Uterus (tissue), 4 donors: ENCODE results near the gene DNAH1. TPM values are rescaled to one million over a fixed set of nuclear protein-coding genes. Genes with fewer than 3 reads are reported as not detected.

ENCODE experiments used
- DNase-seq, 2 donors: peaks; one replicate each; pipeline ENCODE4 v3.0.0-alpha.2; 2019 to 2020
- H3K27ac ChIP-seq, 2 donors: fragments of 200-600 bp; sonication (generic); 1 replicate in 1 of 2; 2 replicates in 1 of 2; pipeline ENCODE4 v1.5.1; 2016 to 2018
- H3K27me3 ChIP-seq, 2 donors: fragments of 200-600 bp; sonication (generic); one replicate each; pipeline ENCODE4 v1.5.1; 2018 to 2019; ENCODE audit warnings: control low read depth in 1 of 2
- H3K36me3 ChIP-seq, 2 donors: fragments of 200-600 bp; sonication (generic); one replicate each; pipeline ENCODE4 v1.5.1; 2019; ENCODE audit warnings: control low read depth in 1 of 2
- H3K4me1 ChIP-seq, 2 donors: fragments of 200-600 bp; sonication (generic); one replicate each; pipeline ENCODE4 v1.5.1; 2018 to 2019; ENCODE audit warnings: control low read depth in 1 of 2
- H3K4me3 ChIP-seq, 2 donors: fragments of 200-600 bp; sonication (generic); 1 replicate in 1 of 2; 2 replicates in 1 of 2; pipeline ENCODE4 v1.5.1; 2018 to 2019; ENCODE audit warnings: mild to moderate bottlenecking in 1 of 2
- H3K9me3 ChIP-seq, 2 donors: fragments of 200-600 bp; sonication (generic); one replicate each; pipeline ENCODE4 v1.5.1; 2019; ENCODE audit warnings: control low read depth in 1 of 2
- CTCF ChIP-seq, 4 experiments: fragments of 200-600 bp in 2 of 4; fragments of 450-650 bp in 2 of 4; sonication (generic) in 2 of 4; IDR thresholded peaks; one replicate each; pipeline ENCODE4 v1.5.1; 2016 to 2019; ENCODE audit warnings: antibody characterized with exemption in 4 of 4, mild to moderate bottlenecking in 2 of 4, moderate library complexity in 1 of 4
- POLR2A ChIP-seq, 2 donors: fragments of 450-650 bp; IDR thresholded peaks; one replicate each; pipeline ENCODE4 v1.6.1; 2016; ENCODE audit warnings: antibody characterized with exemption in 2 of 2, mild to moderate bottlenecking in 1 of 2, moderate library complexity in 1 of 2
- intact Hi-C: fragments of 100-400 bp; cut with DNase I; formaldehyde crosslinking; loops from one replicate; pipeline ENCODE4 v1.15.1; 2023; ENCODE audit warnings: low total_unique reads
- total RNA-seq, 4 donors: library from RNA; depleted of rRNA in 3 of 4; stranded (reverse); fragments of >200 nt in 3 of 4; gene quantifications; one replicate each; pipeline versions ENCODE4 v1.1.0 to v1.2.4, GENCODE V29; 2014 to 2023
- donor health status: DM: yes; HTN: yes; CAD: no.

DNAH1 gene
- total RNA-seq, 4 donors from 2014 or later, result 5.1 to 46.2 (median 11.0) TPM

GRCh38 chr3:52350416-52350815, 34.3 kb downstream of the DNAH1 start:
- Histone ChIP-seq H3K4me3 (no peak overlapping the region), H3K9me3 (no peaks in the 10 kb centered on the region), H3K27ac (no peak overlapping the region), H3K4me1 (no peaks in the 10 kb centered on the region), H3K36me3 (no peaks in the 10 kb centered on the region), H3K27me3 (no peaks in the 10 kb centered on the region)
- DNase-seq, result no peak
- intact Hi-C loops, result no loop called here
- no peak for TF ChIP-seq CTCF (IDR thresholded peaks at IDR 0.05)
- TF ChIP-seq POLR2A (IDR thresholded peaks at IDR 0.05), result no peak

DNA sequence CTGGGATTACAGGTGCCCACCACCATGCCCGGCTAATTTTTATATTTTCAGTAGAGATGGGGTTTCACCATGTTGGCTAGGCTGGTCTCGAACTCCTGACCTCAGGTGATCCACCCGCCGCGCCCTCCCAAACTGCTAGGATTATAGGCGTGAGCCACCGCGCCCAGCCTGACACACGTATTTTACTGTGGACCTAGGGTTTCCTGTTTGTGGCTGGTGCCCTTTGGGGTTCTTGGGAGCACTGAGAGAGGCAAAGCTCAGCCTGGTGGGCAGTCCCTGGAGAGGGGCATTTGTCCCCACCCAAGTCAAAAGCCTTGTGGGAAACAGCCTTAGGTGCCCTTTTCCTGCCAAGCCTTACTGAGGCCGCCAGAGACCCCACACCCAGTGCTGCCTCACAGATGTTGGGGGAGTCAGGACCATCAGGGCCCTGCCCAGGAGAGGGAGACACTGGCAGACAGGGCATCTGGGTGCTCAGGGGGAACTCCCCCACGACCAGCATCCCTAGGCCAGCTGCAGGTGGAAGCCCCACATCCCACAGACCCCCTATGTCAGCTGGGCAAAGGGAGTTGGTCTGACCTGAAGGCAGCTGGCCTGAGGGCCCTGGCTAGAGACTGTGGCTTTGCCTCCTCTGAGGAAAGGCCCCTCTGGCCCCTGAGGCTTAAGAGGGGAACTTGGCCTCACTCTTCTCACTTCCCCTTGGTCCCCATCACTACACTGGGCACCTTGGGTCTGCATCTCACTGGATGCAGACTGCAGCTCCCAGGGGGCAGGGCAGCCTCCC, 35.1 kb downstream of the DNAH1 start:
- no peak for DNase-seq

DNA sequence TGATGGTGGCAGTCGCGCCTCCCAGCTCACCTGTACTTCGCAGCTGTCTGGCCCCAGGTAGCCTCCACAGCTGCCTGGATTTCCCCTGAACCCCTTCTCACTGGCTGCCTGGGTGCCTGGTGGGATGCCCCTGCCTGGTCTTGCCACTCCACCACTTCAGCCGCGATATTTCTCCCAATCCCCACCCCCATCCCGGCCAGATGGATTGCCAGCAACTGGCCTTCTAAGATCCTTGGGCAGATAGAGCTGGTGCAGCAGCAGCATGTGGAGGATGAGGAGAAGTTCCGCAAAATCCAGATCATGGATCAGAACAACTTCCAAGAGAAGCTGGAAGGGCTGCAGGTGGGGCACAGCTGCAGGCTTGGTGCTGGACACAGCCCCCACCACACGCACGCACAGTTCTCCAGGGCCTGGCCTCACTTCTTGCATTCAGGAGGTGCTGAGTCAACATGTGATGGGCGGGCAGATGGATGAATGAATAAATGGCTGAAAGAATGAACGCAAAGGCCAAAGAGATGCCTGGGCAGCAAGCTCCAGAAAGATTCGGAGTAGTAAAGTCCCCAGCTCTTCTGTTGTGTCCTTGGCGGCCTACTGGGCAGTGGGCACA, 35.7 kb downstream of the DNAH1 start:
- TF ChIP-seq CTCF (IDR thresholded peaks at IDR 0.05) (no peak), POLR2A (IDR thresholded peaks at IDR 0.05) (no peak)
- DNase-seq, result no peak
- Histone ChIP-seq H3K27me3 (no peaks in the 10 kb centered on the region), H3K9me3 (no peaks in the 10 kb centered on the region), H3K4me3 (no peak overlapping the region), H3K36me3 (no peaks in the 10 kb centered on the region), H3K4me1 (no peaks in the 10 kb centered on the region), H3K27ac (no peak overlapping the region)
- intact Hi-C loops, result no loop called here

More for the DNA sequence above, 35.1 kb downstream of the DNAH1 start:
- H3K27ac ChIP-seq, result no peak overlapping the region
- no peaks in the 10 kb centered on the region for H3K9me3 ChIP-seq
- no peaks in the 10 kb centered on the region for H3K4me1 ChIP-seq
- intact Hi-C loops, result no loop called here
- no peak overlapping the region for H3K4me3 ChIP-seq
- H3K27me3 ChIP-seq, result no peaks in the 10 kb centered on the region
- TF ChIP-seq POLR2A (IDR thresholded peaks at IDR 0.05), result no peak
- no peak for TF ChIP-seq CTCF (IDR thresholded peaks at IDR 0.05)
- H3K36me3 ChIP-seq, result no peaks in the 10 kb centered on the region

DNA sequence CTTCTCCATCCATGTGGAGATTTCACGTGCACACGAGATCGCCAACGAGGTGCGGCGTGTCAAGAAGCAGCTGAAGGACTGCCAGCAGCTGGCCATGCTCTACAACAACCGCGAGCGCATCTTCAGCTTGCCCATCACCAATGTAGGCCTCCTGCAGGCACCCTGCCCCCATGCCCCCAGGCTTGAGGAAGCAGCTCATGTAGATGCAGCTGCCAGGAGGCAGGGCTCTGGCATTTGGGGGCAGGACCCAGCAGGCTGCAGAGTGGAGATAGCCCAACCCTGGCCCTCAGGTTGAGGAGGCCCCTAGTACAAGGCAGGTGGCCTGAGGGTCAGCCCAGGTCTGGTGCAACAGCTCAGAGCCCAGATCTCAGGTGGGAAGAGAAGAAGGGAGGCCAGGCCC, 36.4 kb downstream of the DNAH1 start:
- intact Hi-C loops, result no loop called here
- no peaks in the 10 kb centered on the region for H3K36me3 ChIP-seq
- H3K27me3 ChIP-seq, result no peaks in the 10 kb centered on the region
- no peak overlapping the region for H3K27ac ChIP-seq
- no peak for DNase-seq
- H3K4me3 ChIP-seq, result no peak overlapping the region
- H3K9me3 ChIP-seq, result no peaks in the 10 kb centered on the region
- TF ChIP-seq POLR2A (IDR thresholded peaks at IDR 0.05) (no peak), CTCF (IDR thresholded peaks at IDR 0.05) (no peak)
- H3K4me1 ChIP-seq, result no peaks in the 10 kb centered on the region

DNA sequence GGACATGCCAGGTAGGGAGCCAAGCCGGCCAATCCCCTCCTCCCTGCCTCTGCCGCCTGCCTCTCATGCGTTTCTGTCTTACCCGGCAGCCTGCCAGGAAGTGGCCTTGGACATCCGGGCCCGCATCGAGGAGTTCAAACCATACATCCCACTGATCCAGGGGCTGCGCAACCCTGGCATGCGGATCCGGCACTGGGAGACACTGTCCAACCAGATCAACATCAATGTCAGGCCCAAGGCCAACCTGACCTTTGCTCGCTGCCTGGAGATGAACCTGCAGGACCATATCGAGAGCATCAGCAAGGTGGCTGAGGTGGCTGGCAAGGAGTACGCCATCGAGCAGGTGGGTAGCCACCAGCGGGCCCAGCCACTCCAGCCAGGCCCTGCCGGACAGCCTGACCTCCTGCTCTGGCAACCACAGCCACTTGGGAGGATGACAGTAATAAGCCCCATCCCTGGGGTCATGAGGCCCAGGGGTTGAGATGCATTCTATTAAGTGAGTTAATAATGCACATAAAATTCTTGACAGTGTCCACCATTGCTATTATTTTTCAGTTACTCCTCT, 37.3 kb downstream of the DNAH1 start:
- Histone ChIP-seq H3K4me3 (no peak overlapping the region), H3K27me3 (no peaks in the 10 kb centered on the region), H3K4me1 (no peaks in the 10 kb centered on the region), H3K36me3 (no peaks in the 10 kb centered on the region), H3K27ac (no peak overlapping the region), H3K9me3 (no peaks in the 10 kb centered on the region)
- no peak for DNase-seq
- no peak for TF ChIP-seq POLR2A (IDR thresholded peaks at IDR 0.05)
- TF ChIP-seq CTCF (IDR thresholded peaks at IDR 0.05), result no peak
- intact Hi-C loops, result no loop called here
